Natural killer cell treated with Interleukin-12 subunit alpha and Interleukin-12 subunit beta and Interleukin-15 and Interleukin-18, amount 100 ng/mL, for 72 hours (primary cell): ENCODE data around the gene SHISA3. TPM values are rescaled to one million over a fixed set of nuclear protein-coding genes. Genes with fewer than 3 reads are reported as not detected.

ENCODE experiments used
- ATAC-seq, 2 donors: fragments of 150-1000 bp; cut with Tn5 transposase in 1 of 2; sonication (Bioruptor Pico), chemical (Tn5 transposase) in 1 of 2; 2 replicates each; pipeline ENCODE4 v1.10.0; 2021
- DNase-seq: peaks from one replicate; pipeline ENCODE4 v3.0.0; 2022; ENCODE audit warnings: low spot score
- H3K27ac Mint-ChIP-seq, 2 donors: 1 replicate in 1 of 2; 2 replicates in 1 of 2; pipeline ENCODE4 v1.8.0; 2022; ENCODE audit warnings: mixed read lengths in 2 of 2, mild to moderate bottlenecking in 1 of 2, moderate library complexity in 1 of 2
- H3K27me3 Mint-ChIP-seq, 2 donors: 1 replicate in 1 of 2; 2 replicates in 1 of 2; pipeline ENCODE4 v1.8.0; 2022; ENCODE audit warnings: mixed read lengths in 2 of 2
- H3K36me3 Mint-ChIP-seq: one replicate; pipeline ENCODE4 v1.8.0; 2022; ENCODE audit warnings: mixed read lengths
- H3K4me1 Mint-ChIP-seq, 2 donors: 1 replicate in 1 of 2; 2 replicates in 1 of 2; pipeline ENCODE4 v1.8.0; 2022; ENCODE audit warnings: low read depth in 2 of 2, mixed read lengths in 2 of 2, mild to moderate bottlenecking in 1 of 2
- H3K4me3 Mint-ChIP-seq: one replicate; pipeline ENCODE4 v1.8.0; 2022; ENCODE audit warnings: mixed read lengths
- H3K9me3 Mint-ChIP-seq: 2 replicates; pipeline ENCODE4 v1.8.0; 2022; ENCODE audit warnings: mixed read lengths
- total RNA-seq, 2 donors: library from RNA; stranded (reverse); gene quantifications; one replicate each; pipeline ENCODE4 v1.2.3, GENCODE V29; 2022

SHISA3 gene
- total RNA-seq, 2 donors from 2014 or later: 0.14 TPM; not detected in 1

- Mint-ChIP-seq H3K4me3 (no peak overlapping the region), H3K27me3 (no peaks in the 10 kb centered on the region), H3K4me1 (peaks cover 0 to 3% of the 10 kb centered on the region in 2 donors), H3K27ac (no peak overlapping the region), H3K36me3 (peaks cover 36% of the 10 kb centered on the region), H3K9me3 (no peaks in the 10 kb centered on the region)
- ATAC-seq (no peak), DNase-seq (no peak)
These were observed 39.8 kb downstream of the SHISA3 start for GRCh38 chr4:42436928-42437565.

GRCh38 chr4:42440083-42440482, 42.8 kb downstream of the SHISA3 start:
- Mint-ChIP-seq H3K36me3 (peaks cover 32% of the 10 kb centered on the region), H3K9me3 (no peaks in the 10 kb centered on the region), H3K4me1 (peaks cover 0 to 3% of the 10 kb centered on the region in 2 donors), H3K27ac (no peak overlapping the region), H3K4me3 (no peak overlapping the region), H3K27me3 (no peaks in the 10 kb centered on the region)
- ATAC-seq: no peak
- no peak for DNase-seq

GRCh38 chr4:42442601-42443000, 45.3 kb downstream of the SHISA3 start:
- DNase-seq: no peak
- Mint-ChIP-seq H3K27ac (no peak overlapping the region), H3K27me3 (no peaks in the 10 kb centered on the region), H3K9me3 (no peaks in the 10 kb centered on the region), H3K36me3 (peaks cover 18% of the 10 kb centered on the region), H3K4me3 (no peak overlapping the region), H3K4me1 (peaks cover 0 to 3% of the 10 kb centered on the region in 2 donors)
- no peak for ATAC-seq

- no peak for ATAC-seq
- H3K27ac Mint-ChIP-seq: no peak overlapping the region
- H3K9me3 Mint-ChIP-seq: no peaks in the 10 kb centered on the region
- H3K4me3 Mint-ChIP-seq: no peak overlapping the region
- no peaks in the 10 kb centered on the region for H3K4me1 Mint-ChIP-seq
- DNase-seq: no peak
- no peaks in the 10 kb centered on the region for H3K27me3 Mint-ChIP-seq
- H3K36me3 Mint-ChIP-seq: peaks cover 5% of the 10 kb centered on the region
These were observed 47.8 kb downstream of the SHISA3 start for GRCh38 chr4:42445038-42445437.

GRCh38 chr4:42446823-42447222, 49.5 kb downstream of the SHISA3 start:
- Mint-ChIP-seq H3K36me3 (peaks cover 5% of the 10 kb centered on the region), H3K4me1 (no peaks in the 10 kb centered on the region), H3K4me3 (no peak overlapping the region), H3K27ac (no peak overlapping the region), H3K9me3 (no peaks in the 10 kb centered on the region), H3K27me3 (no peaks in the 10 kb centered on the region)
- ATAC-seq: no peak
- no peak for DNase-seq

Other genes starting within 250 kb of the SHISA3 start
- gene BEND4, start 244.8 kb upstream of the SHISA3 start, total RNA-seq: under 1 TPM; 0.11 to 0.57 TPM